HG03139 (cell line): ENCODE data around the gene TBC1D14.

ENCODE experiments used
- ATAC-seq: cut with Tn5 transposase; IDR thresholded peaks from one replicate; pipeline ENCODE4 v1.9.1; 2021; ENCODE audit not compliant: unreplicated experiment

Gene TBC1D14

GRCh38 chr4:6992728-6993677 lies 83.4 kb downstream of the TBC1D14 start:
- ATAC-seq = no peak

GRCh38 chr4:6996481-6996880 lies 86.9 kb downstream of the TBC1D14 start:
- ATAC-seq = no peak

- ATAC-seq = no peak
Observed at GRCh38 chr4:6999172-7000086, 89.8 kb downstream of the TBC1D14 start.

- no peak for ATAC-seq
Observed at GRCh38 chr4:7000421-7001176, 91.0 kb downstream of the TBC1D14 start.

GRCh38 chr4:7001271-7001670 lies 91.6 kb downstream of the TBC1D14 start:
- no peak for ATAC-seq

- no peak for ATAC-seq
Observed at GRCh38 chr4:7002336-7002735, 92.7 kb downstream of the TBC1D14 start.

GRCh38 chr4:7003176-7003878 lies 93.7 kb downstream of the TBC1D14 start:
- ATAC-seq = no peak

GRCh38 chr4:7003879-7004240 lies 94.2 kb downstream of the TBC1D14 start:
- no peak for ATAC-seq

GRCh38 chr4:7004331-7004730 lies 94.7 kb downstream of the TBC1D14 start:
- no peak for ATAC-seq

- no peak for ATAC-seq
Observed at GRCh38 chr4:7005571-7005970, 95.9 kb downstream of the TBC1D14 start.

- no peak for ATAC-seq
Observed at GRCh38 chr4:7006411-7006810, 96.8 kb downstream of the TBC1D14 start.

GRCh38 chr4:7007142-7007907 lies 97.7 kb downstream of the TBC1D14 start:
- no peak for ATAC-seq

- ATAC-seq = no peak
Observed at GRCh38 chr4:7007944-7008343, 98.3 kb downstream of the TBC1D14 start.

- ATAC-seq = no peak
Observed at GRCh38 chr4:7009564-7009963, 99.9 kb downstream of the TBC1D14 start.

- no peak for ATAC-seq
Observed at GRCh38 chr4:7013175-7013574, 103.5 kb downstream of the TBC1D14 start.

GRCh38 chr4:7014815-7015214 lies 105.2 kb downstream of the TBC1D14 start:
- ATAC-seq = no peak

- no peak for ATAC-seq
Observed at GRCh38 chr4:7015383-7016035, 105.9 kb downstream of the TBC1D14 start.

GRCh38 chr4:7016086-7016485 lies 106.5 kb downstream of the TBC1D14 start:
- no peak for ATAC-seq

- no peak for ATAC-seq
Observed at GRCh38 chr4:7016512-7016911, 106.9 kb downstream of the TBC1D14 start.
